HEK293 (cell line): Measurements from ENCODE around the gene LPP.

Experiments used
- CTCF ChIP-seq: fragments of 450-650 bp; formaldehyde crosslinking; IDR thresholded peaks from 2 replicates; pipeline ENCODE4 v1.5.1; 2016; ENCODE audit warnings: missing biosample characterization, missing genetic modification characterization
- GLIS1 ChIP-seq: fragments of 450-650 bp; formaldehyde crosslinking; IDR thresholded peaks from 2 replicates; pipeline ENCODE4 v1.5.1; 2016; ENCODE audit warnings: missing biosample characterization, missing genetic modification characterization
- GLIS2 ChIP-seq: fragments of 450-650 bp; formaldehyde crosslinking; IDR thresholded peaks from 2 replicates; pipeline ENCODE4 v1.5.1; 2016; ENCODE audit warnings: missing biosample characterization, missing genetic modification characterization
- KLF9 ChIP-seq: fragments of 450-650 bp; formaldehyde crosslinking; IDR thresholded peaks from 2 replicates; pipeline ENCODE4 v1.5.1; 2016; ENCODE audit warnings: missing biosample characterization, missing genetic modification characterization, low read depth
- PBX3 ChIP-seq: sonication (generic); formaldehyde crosslinking; IDR thresholded peaks from 2 replicates; pipeline ENCODE4 v1.8.1; 2022; ENCODE audit warnings: mild to moderate bottlenecking, moderate library complexity, missing genetic modification reagents
- PRDM10 ChIP-seq: fragments of 450-650 bp; formaldehyde crosslinking; IDR thresholded peaks from 2 replicates; pipeline ENCODE4 v1.5.1; 2016; ENCODE audit warnings: missing biosample characterization, missing genetic modification characterization
- SCRT2 ChIP-seq: fragments of 450-650 bp; formaldehyde crosslinking; IDR thresholded peaks from 2 replicates; pipeline ENCODE4 v1.5.1; 2016; ENCODE audit warnings: missing biosample characterization, missing genetic modification characterization
- SP3 ChIP-seq: fragments of 450-650 bp; formaldehyde crosslinking; IDR thresholded peaks from 2 replicates; pipeline ENCODE4 v1.5.1; 2016; ENCODE audit warnings: missing biosample characterization, missing genetic modification characterization
- ZBTB26 ChIP-seq: fragments of 450-650 bp; formaldehyde crosslinking; optimal IDR thresholded peaks from 2 replicates; pipeline ENCODE3; 2016; ENCODE audit warnings: missing biosample characterization, mild to moderate bottlenecking, missing genetic modification characterization
- ZBTB48 ChIP-seq: fragments of 450-650 bp; formaldehyde crosslinking; IDR thresholded peaks from 2 replicates; pipeline ENCODE4 v1.5.1; 2016; ENCODE audit warnings: missing biosample characterization, missing genetic modification characterization
- ZNF18 ChIP-seq: fragments of 450-650 bp; formaldehyde crosslinking; IDR thresholded peaks from 2 replicates; pipeline ENCODE4 v1.5.1; 2016; ENCODE audit warnings: missing biosample characterization, missing genetic modification characterization
- ZNF184 ChIP-seq: fragments of 450-650 bp; IDR thresholded peaks from 2 replicates; pipeline ENCODE4 v1.5.1; 2018; ENCODE audit warnings: missing biosample characterization, mild to moderate bottlenecking, missing genetic modification characterization
- ZNF324 ChIP-seq: fragments of 450-650 bp; formaldehyde crosslinking; IDR thresholded peaks from 2 replicates; pipeline ENCODE4 v1.5.1; 2016; ENCODE audit warnings: missing biosample characterization, missing genetic modification characterization
- ZNF341 ChIP-seq: fragments of 450-650 bp; formaldehyde crosslinking; IDR thresholded peaks from 2 replicates; pipeline ENCODE4; 2016; ENCODE audit warnings: low read depth, missing biosample characterization, missing genetic modification characterization
- ZNF37A ChIP-seq: fragments of 450-650 bp; IDR thresholded peaks from 2 replicates; pipeline ENCODE4 v1.5.1; 2018; ENCODE audit warnings: missing biosample characterization, missing genetic modification characterization
- ZNF433 ChIP-seq: fragments of 450-650 bp; formaldehyde crosslinking; IDR thresholded peaks from 2 replicates; pipeline ENCODE4 v1.5.1; 2016; ENCODE audit warnings: missing biosample characterization, missing genetic modification characterization, low read depth
- ZNF473 ChIP-seq: fragments of 450-650 bp; formaldehyde crosslinking; IDR thresholded peaks from 2 replicates; pipeline ENCODE4 v1.5.1; 2017; ENCODE audit warnings: missing biosample characterization, missing genetic modification characterization
- ZNF518A ChIP-seq: fragments of 450-650 bp; formaldehyde crosslinking; conservative IDR thresholded peaks from 2 replicates; pipeline ENCODE4 v1.5.1; 2016; ENCODE audit warnings: low read depth, missing biosample characterization, missing genetic modification characterization
- ZNF544 ChIP-seq: fragments of 450-650 bp; formaldehyde crosslinking; IDR thresholded peaks from 2 replicates; pipeline ENCODE4 v1.5.0; 2017; ENCODE audit warnings: missing biosample characterization, missing genetic modification characterization
- ZNF558 ChIP-seq: fragments of 450-650 bp; formaldehyde crosslinking; IDR thresholded peaks from 2 replicates; pipeline ENCODE4 v1.5.1; 2016; ENCODE audit warnings: missing biosample characterization, missing genetic modification characterization
- ZNF660 ChIP-seq: fragments of 450-650 bp; IDR thresholded peaks from 2 replicates; pipeline ENCODE4 v1.5.1; 2018; ENCODE audit warnings: missing biosample characterization, mild to moderate bottlenecking, missing genetic modification characterization
- ZNF664 ChIP-seq: fragments of 450-650 bp; formaldehyde crosslinking; IDR thresholded peaks from 2 replicates; pipeline ENCODE4 v1.5.1; 2016; ENCODE audit warnings: missing biosample characterization, missing genetic modification characterization
- ZNF677 ChIP-seq: fragments of 450-650 bp; IDR thresholded peaks from 2 replicates; pipeline ENCODE4 v1.5.0; 2018; ENCODE audit warnings: missing biosample characterization, mild to moderate bottlenecking, missing genetic modification characterization, moderate library complexity
- ZNF791 ChIP-seq: fragments of 450-650 bp; formaldehyde crosslinking; IDR thresholded peaks from 2 replicates; pipeline ENCODE4 v1.5.1; 2016; ENCODE audit warnings: missing biosample characterization, missing genetic modification characterization
- ZNF830 ChIP-seq: fragments of 450-650 bp; IDR thresholded peaks from 2 replicates; pipeline ENCODE4 v1.5.0; 2018; ENCODE audit warnings: missing biosample characterization, missing genetic modification characterization, low read depth, mild to moderate bottlenecking, moderate library complexity

The LPP gene

GRCh38 chr3:188348435-188349244 lies 194.7 kb downstream of the LPP start (continued):
- no peak for TF ChIP-seq ZNF518A (tag by site-specific recombination)
- TF ChIP-seq ZNF37A (tag by site-specific recombination) = 0 out of 2 replicates have a peak, but pooled peaks have one; percentile 10
- peak; percentile 99 for TF ChIP-seq ZNF660 (tag by site-specific recombination)
- no peak for TF ChIP-seq ZBTB26 (tag by site-specific recombination)
- TF ChIP-seq ZNF677 (tag by site-specific recombination) = no peak
- no peak for TF ChIP-seq ZNF664 (tag by site-specific recombination)
- TF ChIP-seq GLIS2 (tag by site-specific recombination) = no peak
- no peak for TF ChIP-seq PBX3 (CRISPR knock-in tag)
- TF ChIP-seq KLF9 = no peak
- peak; percentile 39 for TF ChIP-seq PRDM10 (tag by site-specific recombination)
- no peak for TF ChIP-seq CTCF (tag by site-specific recombination)
- TF ChIP-seq ZNF830 (tag by site-specific recombination) = peak; percentile 49
- no peak for TF ChIP-seq ZNF791 (tag by site-specific recombination)
- TF ChIP-seq ZNF433 = no peak
- no peak for TF ChIP-seq ZBTB48
- TF ChIP-seq ZNF18 (tag by site-specific recombination) = no peak
- TF ChIP-seq SP3 (tag by site-specific recombination) = no peak
- TF ChIP-seq ZNF324 = no peak
- peak; percentile 65; the same call in 1 of the 2 replicates for TF ChIP-seq ZNF544
- TF ChIP-seq ZNF341 (tag by site-specific recombination) = no peak
- TF ChIP-seq SCRT2 = no peak
- TF ChIP-seq ZNF184 (tag by site-specific recombination) = no peak
- TF ChIP-seq ZNF473 (tag by site-specific recombination) = peak; percentile 48; the same call in 1 of the 2 replicates
- peak; percentile 44; the same call in 1 of the 2 replicates for TF ChIP-seq ZNF558
- no peak for TF ChIP-seq GLIS1 (tag by site-specific recombination)
